HG03025 (cell line): Measurements from ENCODE around the gene XRCC5.
"Not testable (repeated sequence)": the region's sequence is repeated elsewhere in the genome, so short reads cannot be mapped to it uniquely, and the experiment has no call there.

Source experiments
- ATAC-seq: cut with Tn5 transposase; IDR thresholded peaks from one replicate; pipeline ENCODE4 v1.9.1; 2021; ENCODE audit warnings: mild to moderate bottlenecking, moderate library complexity; ENCODE audit not compliant: unreplicated experiment, low FRiP score

The XRCC5 gene

DNA sequence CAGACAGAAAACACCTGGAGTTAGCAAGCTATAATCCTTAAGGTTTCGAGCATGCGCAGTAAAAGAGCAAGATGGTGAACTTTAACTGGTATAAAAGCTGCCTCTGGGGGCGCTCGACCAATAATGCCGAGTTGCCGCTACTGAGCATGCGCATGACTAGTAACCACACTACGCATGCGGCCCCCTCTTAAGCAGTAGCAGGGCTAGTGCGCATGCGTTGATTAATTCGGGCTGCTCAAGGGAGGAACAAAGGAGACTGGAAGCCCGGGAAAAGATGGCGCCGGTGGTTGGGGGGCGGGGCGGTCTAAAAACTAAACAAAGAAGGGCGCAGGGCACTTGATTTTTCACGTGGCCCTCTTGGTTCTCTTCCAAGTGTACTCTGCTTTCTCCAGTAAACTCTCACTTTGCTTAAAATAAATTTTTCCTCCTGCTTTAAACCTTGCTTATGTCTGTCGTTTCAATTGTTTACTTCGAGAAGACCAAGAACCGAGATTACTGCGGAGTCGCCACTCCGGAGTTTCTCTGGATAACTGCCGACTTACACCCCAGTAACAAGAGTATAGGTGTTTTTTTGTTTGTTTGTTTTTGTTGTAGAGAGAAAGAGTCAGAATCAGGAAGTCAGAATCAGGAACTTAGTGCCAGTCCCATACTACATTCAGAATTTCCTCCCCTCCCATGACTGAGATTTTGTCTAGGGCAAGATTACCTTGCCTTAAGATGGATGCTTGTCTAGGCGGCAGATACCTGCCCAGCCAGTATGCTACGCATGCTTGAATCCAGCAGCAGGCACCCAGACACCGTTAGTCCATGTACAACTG is 5.8 kb downstream of the XRCC5 start:
- peak; percentile 40 for ATAC-seq

DNA sequence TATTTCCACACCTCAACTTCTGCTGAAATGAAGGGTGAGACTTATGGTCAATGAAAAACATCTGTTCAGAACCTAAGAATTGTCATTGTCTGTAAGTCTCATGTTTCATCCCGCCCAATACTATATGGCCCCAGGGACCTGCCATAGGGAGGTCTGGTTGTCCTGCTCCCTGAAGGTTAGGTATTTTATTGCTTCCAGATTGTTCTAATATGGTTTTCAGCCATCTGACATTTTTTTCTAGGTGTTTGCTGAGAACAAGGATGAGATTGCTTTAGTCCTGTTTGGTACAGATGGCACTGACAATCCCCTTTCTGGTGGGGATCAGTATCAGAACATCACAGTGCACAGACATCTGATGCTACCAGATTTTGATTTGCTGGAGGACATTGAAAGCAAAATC is 7.3 kb downstream of the XRCC5 start:
- ATAC-seq: no peak

DNA sequence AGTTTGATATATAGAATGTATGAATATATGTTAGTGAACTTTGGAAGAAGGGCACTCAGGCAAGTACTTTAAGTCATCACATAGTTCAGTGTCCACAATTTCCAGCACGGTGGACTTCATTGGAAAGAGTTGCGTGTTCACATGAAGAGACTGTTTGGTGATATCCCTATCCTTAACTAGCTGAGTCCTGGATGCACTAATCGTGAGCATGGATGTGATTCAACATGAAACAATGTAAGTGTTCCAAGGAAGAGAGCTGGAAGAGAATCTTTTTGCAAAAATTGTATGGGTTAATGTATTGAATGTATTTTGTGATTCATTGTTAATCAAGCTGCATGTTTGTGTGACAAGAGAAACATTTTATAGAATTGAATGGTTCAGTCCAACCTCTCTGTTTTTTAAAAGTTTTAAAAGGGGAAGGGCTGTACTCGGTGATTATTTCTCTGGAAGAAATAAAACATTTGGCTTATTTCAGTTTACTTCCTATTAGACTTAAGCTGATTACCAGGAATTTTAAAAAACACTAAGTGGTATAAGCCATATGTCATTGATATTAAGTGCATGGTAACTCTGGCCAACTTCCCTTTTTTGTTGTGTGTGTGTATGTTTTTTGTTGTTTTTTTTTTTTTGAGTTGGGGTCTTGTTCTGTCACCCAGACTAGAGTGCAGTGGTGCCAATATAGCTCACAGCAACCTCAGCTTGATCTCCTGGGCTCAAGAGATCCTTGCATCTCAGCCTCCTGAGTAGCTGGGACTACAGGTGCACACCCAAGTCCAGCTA is 8.6 kb downstream of the XRCC5 start:
- ATAC-seq: no peak

GRCh38 chr2:216118474-216118873 is 9.3 kb downstream of the XRCC5 start:
- no peak for ATAC-seq

DNA sequence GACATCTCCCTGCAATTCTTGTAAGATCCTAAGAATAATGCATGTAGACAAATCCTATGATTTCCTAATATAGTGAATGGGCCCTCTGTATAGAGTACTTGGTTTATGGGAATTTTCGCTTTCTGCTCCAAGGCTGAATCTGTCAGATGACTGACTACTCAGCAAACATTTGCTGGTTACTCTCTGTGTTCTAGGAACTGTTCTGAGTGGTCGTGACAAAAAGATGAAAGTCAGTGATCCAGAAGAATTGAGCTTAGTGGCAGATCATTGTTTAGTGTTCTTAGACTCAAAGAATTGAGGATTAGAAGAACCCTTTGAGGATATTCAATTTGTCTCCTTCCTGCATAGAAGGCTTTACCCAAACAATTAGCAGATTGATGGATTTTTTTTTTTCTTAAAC is 10.0 kb downstream of the XRCC5 start:
- ATAC-seq: no peak

DNA sequence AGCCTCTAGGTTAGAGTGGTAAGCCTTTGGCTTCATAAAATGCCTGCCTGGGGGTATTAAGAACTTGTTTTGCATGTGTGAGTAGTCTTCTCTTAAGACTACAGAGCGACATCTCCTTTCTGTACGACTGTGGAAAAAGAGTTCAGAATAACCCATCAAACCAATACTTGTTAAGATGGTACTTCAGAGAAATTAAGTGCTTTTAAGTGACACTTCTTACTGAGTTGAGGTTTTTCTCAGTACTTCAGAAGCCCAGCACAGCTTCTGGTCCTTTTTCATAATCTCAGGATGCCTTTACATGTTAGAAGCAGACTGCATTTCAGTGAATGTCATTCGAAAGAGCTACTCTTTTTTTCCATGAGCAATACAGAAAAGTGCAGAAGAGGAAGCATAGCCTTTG is 10.8 kb downstream of the XRCC5 start:
- no peak for ATAC-seq

GRCh38 chr2:216121255-216121654 is 12.1 kb downstream of the XRCC5 start:
- ATAC-seq: no peak

DNA sequence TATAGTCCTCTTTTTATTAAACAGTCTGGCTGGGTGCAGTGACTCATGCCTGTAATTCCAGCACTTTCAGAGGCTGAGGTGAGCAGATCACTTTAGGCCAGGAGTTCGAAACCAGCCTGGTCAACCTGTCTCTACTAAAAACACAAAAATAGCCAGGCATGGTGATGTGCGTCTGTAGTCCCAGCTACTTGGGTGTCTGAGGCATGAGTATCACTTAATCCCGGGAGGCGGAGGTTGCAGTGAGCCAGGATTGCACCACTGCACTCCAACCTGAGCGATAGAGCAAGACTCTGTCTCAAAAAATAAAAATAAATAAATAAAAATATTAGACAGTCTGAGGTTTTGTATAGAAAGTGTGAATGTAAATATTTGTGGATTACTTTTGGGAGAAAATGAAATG is 17.8 kb downstream of the XRCC5 start:
- no peak for ATAC-seq

- ATAC-seq: no peak
Measured at GRCh38 chr2:216130346-216130971, 21.3 kb downstream of the XRCC5 start.

DNA sequence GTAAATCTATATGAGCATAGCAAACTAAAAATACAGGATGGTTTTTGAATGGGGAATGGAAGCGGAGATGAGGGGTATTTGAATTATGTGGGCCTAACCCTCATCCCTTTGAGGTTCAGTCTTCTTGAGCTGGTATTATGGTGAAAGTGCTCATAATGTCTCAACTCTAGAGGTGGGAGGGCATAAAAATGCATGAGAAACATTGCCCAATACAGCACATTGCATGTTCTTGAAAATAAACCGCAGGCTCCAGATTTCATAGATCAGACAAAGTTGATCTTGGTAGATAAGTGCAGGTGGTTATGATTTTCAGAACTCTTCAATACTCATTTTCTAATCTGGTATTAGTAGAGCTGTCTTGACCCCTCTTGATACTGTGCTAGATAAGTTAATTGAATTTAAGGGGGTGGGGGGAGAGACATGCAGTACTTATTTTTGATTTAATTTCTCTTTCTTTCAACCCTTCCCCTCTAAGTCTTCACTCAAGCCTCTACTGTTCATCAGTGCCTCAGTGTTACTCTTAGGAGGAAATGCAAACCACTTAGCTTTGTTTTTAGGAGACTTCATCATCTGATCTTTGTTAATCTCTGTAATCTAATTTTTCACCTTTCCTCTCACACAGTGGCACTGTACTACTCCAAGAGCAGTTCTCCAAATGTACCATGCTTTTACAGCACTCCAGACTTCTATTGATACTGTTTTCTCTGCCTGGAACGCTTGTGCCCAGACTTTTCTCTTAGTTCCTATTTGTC is 22.2 kb downstream of the XRCC5 start:
- ATAC-seq: no peak

DNA sequence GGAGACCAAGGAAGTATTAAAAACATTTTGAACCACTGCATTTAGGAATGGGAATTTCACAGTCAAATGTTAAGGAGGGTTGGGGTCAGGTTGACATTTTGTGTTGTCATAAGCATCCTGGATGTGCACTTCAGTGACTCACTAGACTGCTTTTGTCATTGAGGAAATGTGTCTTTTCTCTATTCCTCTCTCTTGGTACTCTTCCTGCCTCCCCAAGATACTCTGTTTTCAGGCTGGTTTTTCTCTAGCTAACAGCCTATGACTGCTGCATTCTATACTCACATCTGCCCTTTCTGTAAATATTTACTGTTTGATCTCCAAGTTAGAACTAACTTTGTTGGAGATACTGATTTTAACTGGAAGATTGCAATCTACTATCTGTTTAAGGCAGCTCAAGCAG is 23.4 kb downstream of the XRCC5 start:
- no peak for ATAC-seq

DNA sequence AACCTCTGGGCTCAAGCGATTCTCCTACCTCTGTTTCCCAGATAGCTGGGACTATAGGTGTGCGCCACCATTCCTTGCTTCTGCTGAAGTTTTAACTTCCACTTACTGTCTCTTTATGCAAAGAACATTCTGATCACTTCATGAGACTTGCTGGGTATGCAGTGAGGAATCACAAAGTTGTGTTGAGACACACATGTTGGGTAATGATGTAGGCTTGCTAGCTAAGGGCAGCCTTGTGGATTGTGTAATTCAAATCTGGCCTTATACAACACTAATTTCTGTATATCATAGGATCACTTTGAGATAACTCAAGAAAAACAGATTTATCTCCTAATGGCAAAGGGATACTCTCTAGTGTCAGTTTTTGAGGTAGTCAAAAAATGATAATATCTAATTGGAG is 24.2 kb downstream of the XRCC5 start:
- ATAC-seq: no peak

DNA sequence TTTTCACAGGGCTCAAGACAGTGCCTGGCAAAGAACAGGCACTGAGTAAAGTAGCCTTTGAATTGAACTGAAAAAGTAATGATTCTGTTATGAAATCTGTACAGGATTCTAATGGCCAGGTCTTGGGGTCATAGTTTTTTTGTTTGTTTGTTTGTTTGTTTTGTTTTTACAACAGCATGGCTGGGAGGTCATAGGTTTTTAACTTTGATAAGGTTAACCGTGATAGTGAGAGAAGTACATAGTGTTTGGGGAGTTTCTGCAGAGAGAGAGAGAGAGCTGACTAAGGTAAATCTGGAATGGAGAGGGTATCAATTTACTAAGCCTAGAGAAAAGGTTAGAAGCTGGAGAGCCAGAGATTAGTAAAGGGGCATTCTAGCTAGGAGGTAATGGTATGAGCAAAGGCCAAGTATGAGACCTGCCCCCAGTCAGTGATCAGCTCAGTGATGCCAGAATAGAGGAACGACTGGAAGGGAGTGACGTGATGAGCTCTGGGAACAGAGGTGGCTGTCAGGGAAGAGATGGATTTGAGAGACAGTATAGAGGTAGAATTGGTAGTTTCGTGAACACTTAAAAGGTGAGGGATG is 25.9 kb downstream of the XRCC5 start:
- ATAC-seq: no peak

DNA sequence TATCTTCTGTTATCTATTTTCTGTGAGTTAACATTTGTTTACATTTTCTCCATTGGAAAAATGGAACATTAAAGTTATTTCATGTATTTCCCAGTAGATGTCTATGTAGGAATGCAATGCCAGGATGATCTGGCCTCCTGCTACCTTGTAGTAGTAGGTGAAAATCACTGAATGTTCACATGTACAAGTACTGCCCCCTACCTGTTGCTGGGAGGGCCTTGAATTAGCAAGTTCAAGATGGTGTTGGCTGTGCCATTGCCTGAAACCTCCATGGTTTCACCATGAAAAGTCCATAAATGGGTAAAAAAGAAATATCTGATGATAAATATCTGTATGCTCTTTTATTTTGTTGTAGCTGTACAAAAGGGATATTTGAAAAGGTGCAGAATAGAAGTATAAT is 30.7 kb downstream of the XRCC5 start:
- ATAC-seq: no peak

DNA sequence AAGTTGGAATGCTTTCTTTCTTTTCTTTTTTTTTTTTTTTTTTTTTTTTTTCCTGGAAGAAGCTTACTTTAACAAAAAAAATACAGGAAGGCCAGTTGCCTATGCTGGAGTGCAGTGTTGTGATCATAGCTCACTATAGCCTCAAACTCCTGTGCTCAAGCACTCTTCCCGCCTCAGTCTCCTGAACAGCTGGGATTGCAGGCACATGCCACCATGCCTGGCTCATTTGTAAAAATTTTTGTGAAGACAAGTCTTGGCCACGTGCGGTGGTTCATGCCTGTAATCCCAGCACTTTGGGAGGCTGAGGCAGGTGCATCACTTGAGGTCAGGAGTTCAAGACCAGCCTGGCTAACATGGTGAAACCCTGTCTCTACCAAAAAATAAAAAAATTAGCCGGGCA is 32.4 kb downstream of the XRCC5 start:
- ATAC-seq: not testable (repeated sequence)

DNA sequence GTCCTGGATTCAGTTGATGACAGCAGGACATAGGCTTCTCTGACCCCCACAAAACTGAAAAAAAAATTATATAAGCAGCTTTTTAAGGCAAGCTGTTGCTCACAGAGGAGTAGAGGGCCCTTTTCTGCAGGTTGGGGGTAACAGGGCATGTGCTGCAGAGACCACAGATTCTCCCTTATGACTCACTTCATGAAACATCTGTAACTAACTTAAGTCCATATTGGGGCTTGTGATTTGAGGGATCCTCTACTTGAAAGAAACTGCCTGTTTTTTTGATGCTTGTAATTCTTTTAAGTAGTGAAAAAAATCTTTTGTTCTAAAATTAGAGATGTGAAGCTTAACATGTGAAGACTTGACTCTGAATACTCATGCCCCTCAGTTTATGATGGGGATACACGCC is 33.4 kb downstream of the XRCC5 start:
- ATAC-seq: peak; percentile 95

- no peak for ATAC-seq
Measured at GRCh38 chr2:216144372-216144771, 35.2 kb downstream of the XRCC5 start.

- no peak for ATAC-seq
Measured at GRCh38 chr2:216144857-216145256, 35.7 kb downstream of the XRCC5 start.

DNA sequence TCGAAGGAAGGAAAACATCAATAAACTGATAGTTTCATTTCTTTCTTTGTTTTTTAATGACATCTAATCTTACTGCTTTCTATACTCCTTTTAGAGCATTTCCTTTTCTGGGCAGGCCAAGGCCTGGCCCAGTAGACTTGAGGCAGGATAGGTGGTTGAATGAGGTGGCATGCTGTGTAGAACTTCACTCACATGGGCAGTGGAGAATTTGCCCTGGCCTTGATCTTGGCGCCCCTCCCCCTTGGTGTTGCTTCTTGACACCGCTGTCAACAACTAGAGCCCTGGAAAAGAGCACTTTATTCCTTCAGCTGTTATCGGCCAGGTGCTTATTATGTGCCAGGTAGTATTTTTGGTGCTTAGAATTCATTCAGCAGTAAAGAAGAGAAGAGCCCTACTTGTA is 37.4 kb downstream of the XRCC5 start:
- no peak for ATAC-seq
